ENCODE results near the gene CHIA. TPM values are rescaled to one million over a fixed set of nuclear protein-coding genes. Genes with fewer than 3 reads are reported as not detected.

The CHIA gene
- total RNA-seq, 2 donors from 2014 or later = not detected

- ATAC-seq (no peak), DNase-seq (no peak)
- Histone ChIP-seq H3K27me3 (no peaks in the 10 kb centered on the region), H3K36me3 (replicated peaks in 1 of 2; ENCODE audit: insufficient read depth in 1 of 2, low read depth in 2 of 2) (no peaks in the 10 kb centered on the region), H3K4me1 (no peaks in the 10 kb centered on the region), H3K27ac (no peak overlapping the region), H3K4me3 (no peak overlapping the region), H3K9me3 (no peaks in the 10 kb centered on the region)
- intact Hi-C loops (cut with DNase I) = no loop called here
- TF ChIP-seq POLR2A (IDR thresholded peaks at IDR 0.05) = no peak
- no peak for TF ChIP-seq CTCF (IDR thresholded peaks at IDR 0.05)
Measured at GRCh38 chr1:111280267-111280666, 10.4 kb upstream of the CHIA start.

GRCh38 chr1:111281411-111281810 is 9.2 kb upstream of the CHIA start:
- Histone ChIP-seq H3K4me3 (no peak overlapping the region), H3K27ac (no peak overlapping the region), H3K9me3 (no peaks in the 10 kb centered on the region), H3K27me3 (no peaks in the 10 kb centered on the region), H3K4me1 (no peaks in the 10 kb centered on the region), H3K36me3 (replicated peaks in 1 of 2; ENCODE audit: insufficient read depth in 1 of 2, low read depth in 2 of 2) (no peaks in the 10 kb centered on the region)
- intact Hi-C loops (cut with DNase I) = no loop called here
- ATAC-seq = no peak
- WGBS, 2 donors = 68 to 76% methylated on average over 5 of the region's 5 CpGs
- no peak for DNase-seq
- no peak for TF ChIP-seq POLR2A (IDR thresholded peaks at IDR 0.05)
- TF ChIP-seq CTCF (IDR thresholded peaks at IDR 0.05) = no peak

GRCh38 chr1:111283838-111284237 is 6.8 kb upstream of the CHIA start:
- Histone ChIP-seq H3K4me1 (no peaks in the 10 kb centered on the region), H3K4me3 (no peak overlapping the region), H3K36me3 (replicated peaks in 1 of 2; ENCODE audit: insufficient read depth in 1 of 2, low read depth in 2 of 2) (no peaks in the 10 kb centered on the region), H3K27me3 (no peaks in the 10 kb centered on the region), H3K9me3 (no peaks in the 10 kb centered on the region), H3K27ac (no peak overlapping the region)
- ATAC-seq (no peak), DNase-seq (no peak)
- intact Hi-C loops (cut with DNase I) = no loop called here
- TF ChIP-seq POLR2A (IDR thresholded peaks at IDR 0.05) = no peak
- TF ChIP-seq CTCF (IDR thresholded peaks at IDR 0.05) = no peak

GRCh38 chr1:111285879-111286278 is 4.8 kb upstream of the CHIA start:
- Histone ChIP-seq H3K27ac (no peak overlapping the region), H3K27me3 (no peaks in the 10 kb centered on the region), H3K36me3 (replicated peaks in 1 of 2; ENCODE audit: insufficient read depth in 1 of 2, low read depth in 2 of 2) (no peaks in the 10 kb centered on the region), H3K4me1 (no peaks in the 10 kb centered on the region), H3K4me3 (no peak overlapping the region), H3K9me3 (no peaks in the 10 kb centered on the region)
- TF ChIP-seq CTCF (IDR thresholded peaks at IDR 0.05) = no peak
- TF ChIP-seq POLR2A (IDR thresholded peaks at IDR 0.05) = no peak
- no peak for DNase-seq
- 59 to 66% methylated on average over 2 of the region's 2 CpGs for WGBS, 2 donors
- intact Hi-C loops (cut with DNase I) = no loop called here
- ATAC-seq = no peak

- ATAC-seq (no peak), DNase-seq (no peak)
- Histone ChIP-seq H3K4me1 (no peaks in the 10 kb centered on the region), H3K9me3 (no peaks in the 10 kb centered on the region), H3K27ac (no peak overlapping the region), H3K36me3 (replicated peaks in 1 of 2; ENCODE audit: insufficient read depth in 1 of 2, low read depth in 2 of 2) (no peaks in the 10 kb centered on the region), H3K4me3 (no peak overlapping the region), H3K27me3 (no peaks in the 10 kb centered on the region)
- 0 to 14% methylated on average over 1 of the region's 1 CpG for WGBS, 2 donors
- TF ChIP-seq POLR2A (IDR thresholded peaks at IDR 0.05) = no peak
- no peak for TF ChIP-seq CTCF (IDR thresholded peaks at IDR 0.05)
- intact Hi-C loops (cut with DNase I) = no loop called here
Measured at GRCh38 chr1:111286912-111287311, 3.7 kb upstream of the CHIA start.
